Measurements from ENCODE around the gene PDCD1LG2. TPM values are rescaled to one million over a fixed set of nuclear protein-coding genes. Genes with fewer than 3 reads are reported as not detected.

PDCD1LG2 gene
- total RNA-seq, 1 experiment from 2014 or later, result not detected

DNA sequence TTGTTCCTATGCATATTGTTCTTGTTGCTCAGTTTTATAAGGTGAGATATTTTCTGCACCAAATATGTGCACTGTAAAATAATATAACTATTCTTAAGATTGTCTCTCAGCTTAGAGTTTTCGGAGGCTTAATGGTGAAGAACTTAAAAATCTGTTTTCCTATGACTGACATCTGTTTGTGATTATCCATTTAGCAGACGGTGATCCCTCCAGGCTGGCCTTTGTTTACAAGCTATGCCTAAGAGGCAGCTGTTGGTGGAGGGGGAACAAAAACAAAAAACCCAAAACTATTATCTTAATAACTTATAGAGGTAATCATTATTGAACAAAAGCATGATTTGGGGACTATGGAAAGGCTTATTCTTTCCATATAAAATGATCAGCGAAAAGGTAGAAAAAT is 658 bp downstream of the PDCD1LG2 start:
- POLR2A ChIA-PET, result interaction anchor here (0.6 kb wide), 1 partner anchor 28 kb away, joined by 3 read pairs; no protein-coding TSS in a partner anchor
- TF ChIP-seq TCF7L2 (IDR thresholded peaks at IDR 0.05; ENCODE audit: low read depth, low read length), result no peak
- TF ChIP-seq SIN3A (IDR thresholded peaks at IDR 0.05; ENCODE audit: borderline replicate concordance, insufficient read depth, low read depth, low read length), result no peak
- TF ChIP-seq, protein P1, sequence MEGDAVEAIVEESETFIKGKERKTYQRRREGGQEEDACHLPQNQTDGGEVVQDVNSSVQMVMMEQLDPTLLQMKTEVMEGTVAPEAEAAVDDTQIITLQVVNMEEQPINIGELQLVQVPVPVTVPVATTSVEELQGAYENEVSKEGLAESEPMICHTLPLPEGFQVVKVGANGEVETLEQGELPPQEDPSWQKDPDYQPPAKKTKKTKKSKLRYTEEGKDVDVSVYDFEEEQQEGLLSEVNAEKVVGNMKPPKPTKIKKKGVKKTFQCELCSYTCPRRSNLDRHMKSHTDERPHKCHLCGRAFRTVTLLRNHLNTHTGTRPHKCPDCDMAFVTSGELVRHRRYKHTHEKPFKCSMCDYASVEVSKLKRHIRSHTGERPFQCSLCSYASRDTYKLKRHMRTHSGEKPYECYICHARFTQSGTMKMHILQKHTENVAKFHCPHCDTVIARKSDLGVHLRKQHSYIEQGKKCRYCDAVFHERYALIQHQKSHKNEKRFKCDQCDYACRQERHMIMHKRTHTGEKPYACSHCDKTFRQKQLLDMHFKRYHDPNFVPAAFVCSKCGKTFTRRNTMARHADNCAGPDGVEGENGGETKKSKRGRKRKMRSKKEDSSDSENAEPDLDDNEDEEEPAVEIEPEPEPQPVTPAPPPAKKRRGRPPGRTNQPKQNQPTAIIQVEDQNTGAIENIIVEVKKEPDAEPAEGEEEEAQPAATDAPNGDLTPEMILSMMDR (IDR thresholded peaks at IDR 0.05), result no peak
- TF ChIP-seq, protein P2, sequence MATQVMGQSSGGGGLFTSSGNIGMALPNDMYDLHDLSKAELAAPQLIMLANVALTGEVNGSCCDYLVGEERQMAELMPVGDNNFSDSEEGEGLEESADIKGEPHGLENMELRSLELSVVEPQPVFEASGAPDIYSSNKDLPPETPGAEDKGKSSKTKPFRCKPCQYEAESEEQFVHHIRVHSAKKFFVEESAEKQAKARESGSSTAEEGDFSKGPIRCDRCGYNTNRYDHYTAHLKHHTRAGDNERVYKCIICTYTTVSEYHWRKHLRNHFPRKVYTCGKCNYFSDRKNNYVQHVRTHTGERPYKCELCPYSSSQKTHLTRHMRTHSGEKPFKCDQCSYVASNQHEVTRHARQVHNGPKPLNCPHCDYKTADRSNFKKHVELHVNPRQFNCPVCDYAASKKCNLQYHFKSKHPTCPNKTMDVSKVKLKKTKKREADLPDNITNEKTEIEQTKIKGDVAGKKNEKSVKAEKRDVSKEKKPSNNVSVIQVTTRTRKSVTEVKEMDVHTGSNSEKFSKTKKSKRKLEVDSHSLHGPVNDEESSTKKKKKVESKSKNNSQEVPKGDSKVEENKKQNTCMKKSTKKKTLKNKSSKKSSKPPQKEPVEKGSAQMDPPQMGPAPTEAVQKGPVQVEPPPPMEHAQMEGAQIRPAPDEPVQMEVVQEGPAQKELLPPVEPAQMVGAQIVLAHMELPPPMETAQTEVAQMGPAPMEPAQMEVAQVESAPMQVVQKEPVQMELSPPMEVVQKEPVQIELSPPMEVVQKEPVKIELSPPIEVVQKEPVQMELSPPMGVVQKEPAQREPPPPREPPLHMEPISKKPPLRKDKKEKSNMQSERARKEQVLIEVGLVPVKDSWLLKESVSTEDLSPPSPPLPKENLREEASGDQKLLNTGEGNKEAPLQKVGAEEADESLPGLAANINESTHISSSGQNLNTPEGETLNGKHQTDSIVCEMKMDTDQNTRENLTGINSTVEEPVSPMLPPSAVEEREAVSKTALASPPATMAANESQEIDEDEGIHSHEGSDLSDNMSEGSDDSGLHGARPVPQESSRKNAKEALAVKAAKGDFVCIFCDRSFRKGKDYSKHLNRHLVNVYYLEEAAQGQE (IDR thresholded peaks at IDR 0.05; ENCODE audit: insufficient read depth in 1 of 2, low read depth in 2 of 2, low read length in 1 of 2), result no peak
- no peak for TF ChIP-seq POLR2AphosphoS5 (IDR thresholded peaks at IDR 0.05; ENCODE audit: low read depth, low read length)
- no peak for ATAC-seq
- in situ Hi-C loops (cut with HindIII; ENCODE audit: low pct_unique_long_range_greater_than_20kb, low sequenced_read_pairs) (no loop called here), intact Hi-C loops (cut with micrococcal nuclease; ENCODE audit: unreplicated experiment) (no loop called here)
- DNase-seq (ENCODE audit: low read depth, low spot score), result no peak
- no TSS peak for BruUV-seq (replicated peaks)
- Histone ChIP-seq H3K27me3 (ENCODE audit: control insufficient read depth, insufficient read depth, low read length) (no peaks in the 10 kb centered on the region), H3K4me1 (ENCODE audit: control insufficient read depth, insufficient read depth, low read length) (no peaks in the 10 kb centered on the region), H3K36me3 (ENCODE audit: control insufficient read depth, insufficient read depth, low read length) (no peaks in the 10 kb centered on the region), H3K27ac (ENCODE audit: low read length) (no peak overlapping the region), H3K9me3 (ENCODE audit: control insufficient read depth, insufficient read depth, low read depth, low read length) (no peaks in the 10 kb centered on the region), H3K4me3 (ENCODE audit: low read depth in 2 of 2, low read length in 2 of 2) (peak overlapping the region in 1 of 2 experiments; percentile 4; a peak in 1 of 4 replicates)
- CTCF ChIA-PET, result no interaction called here

DNA sequence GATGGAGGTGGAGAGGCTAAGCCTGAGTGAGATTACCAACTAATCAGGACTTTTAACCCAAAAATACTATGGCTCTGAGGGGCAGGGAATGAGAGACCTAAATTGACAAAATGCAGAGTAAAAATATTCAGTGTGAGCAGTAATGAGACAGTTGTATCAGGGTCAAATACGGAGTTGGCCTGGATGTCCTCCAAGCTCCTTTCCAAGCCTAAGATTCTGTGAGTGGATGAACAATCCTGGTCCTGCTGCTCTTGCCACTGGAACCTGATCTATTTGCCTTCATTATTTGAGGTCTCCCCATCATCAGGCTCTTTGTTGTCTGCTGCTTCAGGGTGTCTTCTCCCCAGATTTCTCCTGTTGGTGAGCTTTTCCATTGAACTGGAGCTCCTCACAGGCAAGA is 1.1 kb downstream of the PDCD1LG2 start:
- TF ChIP-seq, protein P1 (IDR thresholded peaks at IDR 0.05), result no peak
- TF ChIP-seq POLR2AphosphoS5 (IDR thresholded peaks at IDR 0.05; ENCODE audit: low read depth, low read length) (no peak), TCF7L2 (IDR thresholded peaks at IDR 0.05; ENCODE audit: low read depth, low read length) (no peak)
- TF ChIP-seq, protein P2 (IDR thresholded peaks at IDR 0.05; ENCODE audit: insufficient read depth in 1 of 2, low read depth in 2 of 2, low read length in 1 of 2), result no peak
- H3K36me3 ChIP-seq (ENCODE audit: control insufficient read depth, insufficient read depth, low read length), result no peaks in the 10 kb centered on the region
- H3K27me3 ChIP-seq (ENCODE audit: control insufficient read depth, insufficient read depth, low read length), result no peaks in the 10 kb centered on the region
- ATAC-seq, result no peak
- intact Hi-C loops (cut with micrococcal nuclease; ENCODE audit: unreplicated experiment), result no loop called here
- CTCF ChIA-PET, result no interaction called here
- H3K4me3 ChIP-seq (ENCODE audit: low read depth in 2 of 2, low read length in 2 of 2), result peak overlapping the region in 1 of 2 experiments; percentile 4; a peak in 1 of 4 replicates
- H3K9me3 ChIP-seq (ENCODE audit: control insufficient read depth, insufficient read depth, low read depth, low read length), result no peaks in the 10 kb centered on the region
- no TSS peak for BruUV-seq (replicated peaks)
- no peak overlapping the region for H3K27ac ChIP-seq (ENCODE audit: low read length)
- no peaks in the 10 kb centered on the region for H3K4me1 ChIP-seq (ENCODE audit: control insufficient read depth, insufficient read depth, low read length)
- DNase-seq (ENCODE audit: low read depth, low spot score), result no peak
- POLR2A ChIA-PET, result no interaction called here
- in situ Hi-C loops (cut with HindIII; ENCODE audit: low pct_unique_long_range_greater_than_20kb, low sequenced_read_pairs), result no loop called here

Data from Panc1 (cell line).